Measurements from ENCODE around the gene PCED1B.

GRCh38 chr12:47221256-47222023 lies 142.0 kb downstream of the PCED1B start:
- no peak for TF ChIP-seq CTCF (IDR thresholded peaks at IDR 0.05; ENCODE audit: low read depth, low read length)
- TF ChIP-seq, protein P1, sequence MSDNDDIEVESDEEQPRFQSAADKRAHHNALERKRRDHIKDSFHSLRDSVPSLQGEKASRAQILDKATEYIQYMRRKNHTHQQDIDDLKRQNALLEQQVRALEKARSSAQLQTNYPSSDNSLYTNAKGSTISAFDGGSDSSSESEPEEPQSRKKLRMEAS (IDR thresholded peaks at IDR 0.05; ENCODE audit: low read depth, low read length), result no peak
- TF ChIP-seq POLR2A (IDR thresholded peaks at IDR 0.05; ENCODE audit: extremely low read depth, insufficient read length), result no peak
- no peak for TF ChIP-seq MYC (IDR thresholded peaks at IDR 0.05; ENCODE audit: low read depth, low read length)
